Sigmoid colon (tissue), 7 donors: ENCODE results near the gene DTD1. TPM values are rescaled to one million over a fixed set of nuclear protein-coding genes. Genes with fewer than 3 reads are reported as not detected.
A peak's percentile ranks its signal among the peaks of the same experiment; 100 is the strongest.

ENCODE experiments used
- DNase-seq: peaks from one replicate; pipeline ENCODE4 v3.0.0-alpha.2; 2019
- H3K27ac ChIP-seq, 4 donors: fragments of 200-600 bp; sonication (generic); one replicate each; pipeline ENCODE4 v1.5.1; 2016 to 2019; ENCODE audit warnings: mild to moderate bottlenecking in 1 of 4
- H3K27me3 ChIP-seq, 3 donors: fragments of 200-600 bp; sonication (generic); one replicate each; pipeline ENCODE4 v1.5.1; 2019; ENCODE audit warnings: mild to moderate bottlenecking in 1 of 3
- H3K36me3 ChIP-seq, 4 donors: fragments of 200-600 bp; sonication (generic); one replicate each; pipeline ENCODE4 v1.5.1; 2016 to 2019
- H3K4me1 ChIP-seq, 4 donors: fragments of 200-600 bp; sonication (generic); one replicate each; pipeline ENCODE4 v1.5.1; 2017 to 2019
- H3K4me3 ChIP-seq, 4 donors: fragments of 200-600 bp; sonication (generic); one replicate each; pipeline ENCODE4 v1.5.1; 2017 to 2019; ENCODE audit warnings: mild to moderate bottlenecking in 2 of 4, moderate library complexity in 1 of 4
- H3K9me3 ChIP-seq, 4 donors: fragments of 200-600 bp in 3 of 4; sonication (generic) in 3 of 4; one replicate each; pipeline versions ENCODE4 v1.5.1 to v1.6.1; 2013 to 2019
- CTCF ChIP-seq, 4 experiments: fragments of 450-650 bp in 3 of 4; fragments of 200-600 bp in 1 of 4; IDR thresholded peaks; one replicate each; pipeline ENCODE4 v1.5.1; 2016 to 2019; ENCODE audit warnings: antibody characterized with exemption in 4 of 4, mild to moderate bottlenecking in 3 of 4, moderate library complexity in 2 of 4
- EP300 ChIP-seq, 4 donors: sonication (generic); formaldehyde crosslinking; IDR thresholded peaks; one replicate each; pipeline ENCODE4 v1.6.1; 2017; ENCODE audit warnings: antibody characterized with exemption in 4 of 4
- POLR2A ChIP-seq, 2 donors: fragments of 450-650 bp; IDR thresholded peaks; one replicate each; pipeline ENCODE4 v1.6.1; 2016; ENCODE audit warnings: antibody characterized with exemption in 2 of 2, mild to moderate bottlenecking in 2 of 2, moderate library complexity in 2 of 2
- POLR2AphosphoS5 ChIP-seq, 4 donors: sonication (generic); formaldehyde crosslinking; IDR thresholded peaks; one replicate each; pipeline ENCODE4 v1.6.1; 2017; ENCODE audit warnings: antibody characterized with exemption in 4 of 4
- WGBS, 2 donors: extraction: QIAGEN DNeasy Blood & Tissue Kit; methylation state at CpG; one replicate each; pipeline ENCODE4 v1.1.7; 2013; 5-methylcytosine and 5-hydroxymethylcytosine counted together
- intact Hi-C: fragments of 100-400 bp; cut with DNase I; formaldehyde crosslinking; loops from one replicate; pipeline ENCODE4 v1.15.1; 2023
- polyA plus RNA-seq, 3 donors: library from polyadenylated mRNA; stranded (reverse); fragments of 200-250 nt; gene quantifications; one replicate each; pipeline ENCODE4 v1.2.3, GENCODE V29; 2013
- total RNA-seq, 4 donors: library from RNA; depleted of rRNA; stranded (reverse); fragments of >200 nt; gene quantifications; one replicate each; pipeline ENCODE4 v1.1.0, GENCODE V29; 2016
- donor health status: healthy with polysubstance abuse.
- donor health status: Bipolar disorder and iron deficiency.
- donor health status: healthy.

The DTD1 gene
- total and polyA plus RNA-seq, 7 donors: 11.6 to 22.9 (median 18.9) TPM

- Histone ChIP-seq H3K27me3 (no peaks in the 10 kb centered on the region), H3K36me3 (peaks cover 0 to 6% (median 0%) of the 10 kb centered on the region in 4 donors), H3K4me3 (no peak overlapping the region), H3K9me3 (no peaks in the 10 kb centered on the region), H3K4me1 (peaks cover 0 to 48% (median 4%) of the 10 kb centered on the region in 4 donors), H3K27ac (no peak overlapping the region)
- 97 to 100% methylated on average over 1 of the region's 1 CpG for WGBS, 2 donors
- TF ChIP-seq EP300 (IDR thresholded peaks at IDR 0.05) (no peak), CTCF (IDR thresholded peaks at IDR 0.05) (no peak), POLR2AphosphoS5 (IDR thresholded peaks at IDR 0.05) (no peak), POLR2A (IDR thresholded peaks at IDR 0.05) (no peak)
- intact Hi-C loops: loop anchor here (10.0 kb wide), 2 partner anchors 159 to 579 kb away; partner anchors contain the start of gene SLC24A3
- DNase-seq: peak; percentile 53
These were observed 47.5 kb downstream of the DTD1 start for GRCh38 chr20:18635380-18635779.

DNA sequence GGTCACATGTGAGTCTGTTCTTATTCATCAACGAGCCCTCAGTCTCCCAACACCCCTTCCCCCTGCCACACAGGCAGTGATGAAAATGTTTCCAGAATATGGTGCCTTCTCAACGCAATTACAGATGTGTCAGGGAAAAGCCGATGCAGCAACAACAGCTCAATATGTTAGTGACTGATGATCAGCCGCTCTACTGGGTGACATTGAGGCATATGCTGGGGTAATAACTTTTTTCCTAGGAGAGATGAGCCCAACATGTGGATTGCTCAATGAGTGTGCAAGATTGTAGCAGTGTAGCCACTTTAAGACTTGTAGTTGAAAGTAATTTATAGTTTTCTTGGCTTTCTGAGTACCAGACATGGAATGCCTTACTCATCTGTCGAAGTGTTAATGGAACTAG is 49.4 kb downstream of the DTD1 start:
- 83 to 95% methylated on average over 5 of the region's 5 CpGs for WGBS, 2 donors
- Histone ChIP-seq H3K9me3 (no peaks in the 10 kb centered on the region), H3K4me1 (peaks cover 0 to 45% (median 4%) of the 10 kb centered on the region in 4 donors), H3K27ac (no peak overlapping the region), H3K4me3 (no peak overlapping the region), H3K27me3 (no peaks in the 10 kb centered on the region), H3K36me3 (no peaks in the 10 kb centered on the region)
- no peak for DNase-seq
- TF ChIP-seq POLR2A (IDR thresholded peaks at IDR 0.05) (no peak), EP300 (IDR thresholded peaks at IDR 0.05) (no peak), CTCF (IDR thresholded peaks at IDR 0.05) (no peak), POLR2AphosphoS5 (IDR thresholded peaks at IDR 0.05) (no peak)
- intact Hi-C loops: loop anchor here (10.0 kb wide), 2 partner anchors 158 to 578 kb away; partner anchors contain the start of gene SLC24A3

DNA sequence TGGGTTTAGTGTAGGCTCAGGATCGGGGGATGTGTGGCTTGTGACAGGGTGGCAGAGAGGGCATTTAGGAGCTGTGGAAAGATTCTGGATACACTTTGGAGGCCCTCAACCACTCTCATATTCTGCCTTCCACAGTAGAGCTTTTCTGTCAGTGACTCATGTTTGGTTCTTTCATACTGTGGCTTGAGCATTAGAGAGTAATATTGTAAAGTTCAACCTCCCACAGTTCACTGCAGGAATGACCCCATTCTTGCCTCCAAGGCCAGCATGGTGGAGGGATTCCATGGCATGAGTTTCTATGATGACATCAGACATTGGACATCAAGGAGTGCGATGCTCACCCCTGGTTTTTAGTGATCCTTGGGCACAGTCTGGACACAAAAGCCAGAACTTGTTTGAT is 50.9 kb downstream of the DTD1 start:
- H3K27ac ChIP-seq: no peak overlapping the region
- WGBS, 2 donors: 97% methylated on average over 2 of the region's 2 CpGs
- no peak overlapping the region for H3K4me3 ChIP-seq
- intact Hi-C loops: loop anchor here (10.0 kb wide), 2 partner anchors 156 to 576 kb away; partner anchors contain the start of gene SLC24A3
- H3K4me1 ChIP-seq: peaks cover 0 to 29% (median 0%) of the 10 kb centered on the region in 4 donors
- no peaks in the 10 kb centered on the region for H3K9me3 ChIP-seq
- TF ChIP-seq POLR2A (IDR thresholded peaks at IDR 0.05) (no peak), EP300 (IDR thresholded peaks at IDR 0.05) (no peak), CTCF (IDR thresholded peaks at IDR 0.05) (no peak), POLR2AphosphoS5 (IDR thresholded peaks at IDR 0.05) (no peak)
- no peaks in the 10 kb centered on the region for H3K36me3 ChIP-seq
- peak; percentile 28 for DNase-seq
- no peaks in the 10 kb centered on the region for H3K27me3 ChIP-seq

- Histone ChIP-seq H3K27ac (peak overlapping the region in 3 of 4 donors; percentile 4 to 32 (median 12)), H3K36me3 (no peaks in the 10 kb centered on the region), H3K4me3 (no peak overlapping the region), H3K27me3 (no peaks in the 10 kb centered on the region), H3K4me1 (peaks cover 0 to 24% (median under 1%) of the 10 kb centered on the region in 4 donors), H3K9me3 (no peaks in the 10 kb centered on the region)
- intact Hi-C loops: loop anchor here (10.0 kb wide), 2 partner anchors 155 to 575 kb away; partner anchors contain the start of gene SLC24A3
- TF ChIP-seq CTCF (IDR thresholded peaks at IDR 0.05): no peak
- TF ChIP-seq POLR2A (IDR thresholded peaks at IDR 0.05): no peak
- no peak for TF ChIP-seq EP300 (IDR thresholded peaks at IDR 0.05)
- TF ChIP-seq POLR2AphosphoS5 (IDR thresholded peaks at IDR 0.05): no peak
- 80 to 89% methylated on average over 9 of the region's 9 CpGs for WGBS, 2 donors
- peak; percentile 36 for DNase-seq
These were observed 51.7 kb downstream of the DTD1 start for GRCh38 chr20:18639501-18639979.
